Measurements from ENCODE around the gene KCNN3.

KCNN3 gene

DNA sequence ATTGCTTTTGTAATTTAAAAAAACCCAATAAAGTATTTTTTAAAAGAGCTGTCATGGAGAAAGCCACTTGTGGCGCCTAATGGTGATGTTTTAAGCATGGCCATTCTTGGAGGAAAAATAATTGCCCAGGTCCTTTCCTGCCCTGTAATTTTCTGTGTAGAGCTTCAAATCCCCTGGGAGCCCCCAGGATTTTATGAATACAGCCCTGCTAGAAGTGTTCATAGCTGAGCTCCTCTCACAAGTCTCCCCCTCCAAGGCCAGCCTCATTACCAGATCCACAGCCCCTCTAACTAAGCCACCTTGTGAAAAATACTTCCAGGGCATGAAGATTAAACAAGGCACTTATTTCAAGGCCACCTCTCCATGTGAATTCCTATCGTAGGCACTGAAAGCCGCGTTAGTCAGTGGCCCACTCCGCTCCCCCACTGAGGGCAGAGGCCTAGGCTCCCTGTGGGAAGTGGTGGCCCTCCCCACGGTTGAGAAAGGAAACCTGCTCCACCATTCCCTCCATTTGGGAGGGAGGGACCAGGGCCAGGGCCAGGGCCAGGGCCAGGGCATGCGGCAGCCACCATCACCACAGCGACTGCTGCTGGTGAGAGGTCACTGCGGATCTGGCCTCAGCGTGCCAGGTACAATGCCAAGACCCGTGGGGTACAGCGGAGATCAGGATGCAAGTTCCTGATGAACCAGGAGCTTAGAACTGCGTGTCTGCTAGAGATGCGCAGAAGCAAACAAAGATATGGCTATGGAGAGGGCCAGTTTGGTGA lies 83.1 kb downstream of the KCNN3 start:
- TF ChIP-seq, protein P1, sequence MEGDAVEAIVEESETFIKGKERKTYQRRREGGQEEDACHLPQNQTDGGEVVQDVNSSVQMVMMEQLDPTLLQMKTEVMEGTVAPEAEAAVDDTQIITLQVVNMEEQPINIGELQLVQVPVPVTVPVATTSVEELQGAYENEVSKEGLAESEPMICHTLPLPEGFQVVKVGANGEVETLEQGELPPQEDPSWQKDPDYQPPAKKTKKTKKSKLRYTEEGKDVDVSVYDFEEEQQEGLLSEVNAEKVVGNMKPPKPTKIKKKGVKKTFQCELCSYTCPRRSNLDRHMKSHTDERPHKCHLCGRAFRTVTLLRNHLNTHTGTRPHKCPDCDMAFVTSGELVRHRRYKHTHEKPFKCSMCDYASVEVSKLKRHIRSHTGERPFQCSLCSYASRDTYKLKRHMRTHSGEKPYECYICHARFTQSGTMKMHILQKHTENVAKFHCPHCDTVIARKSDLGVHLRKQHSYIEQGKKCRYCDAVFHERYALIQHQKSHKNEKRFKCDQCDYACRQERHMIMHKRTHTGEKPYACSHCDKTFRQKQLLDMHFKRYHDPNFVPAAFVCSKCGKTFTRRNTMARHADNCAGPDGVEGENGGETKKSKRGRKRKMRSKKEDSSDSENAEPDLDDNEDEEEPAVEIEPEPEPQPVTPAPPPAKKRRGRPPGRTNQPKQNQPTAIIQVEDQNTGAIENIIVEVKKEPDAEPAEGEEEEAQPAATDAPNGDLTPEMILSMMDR (IDR thresholded peaks at IDR 0.05; ENCODE audit: borderline replicate concordance, insufficient read depth, low read depth, low read length), result no peak
- H3K4me3 ChIP-seq (ENCODE audit: low read depth, low read length), result no peak overlapping the region

DNA sequence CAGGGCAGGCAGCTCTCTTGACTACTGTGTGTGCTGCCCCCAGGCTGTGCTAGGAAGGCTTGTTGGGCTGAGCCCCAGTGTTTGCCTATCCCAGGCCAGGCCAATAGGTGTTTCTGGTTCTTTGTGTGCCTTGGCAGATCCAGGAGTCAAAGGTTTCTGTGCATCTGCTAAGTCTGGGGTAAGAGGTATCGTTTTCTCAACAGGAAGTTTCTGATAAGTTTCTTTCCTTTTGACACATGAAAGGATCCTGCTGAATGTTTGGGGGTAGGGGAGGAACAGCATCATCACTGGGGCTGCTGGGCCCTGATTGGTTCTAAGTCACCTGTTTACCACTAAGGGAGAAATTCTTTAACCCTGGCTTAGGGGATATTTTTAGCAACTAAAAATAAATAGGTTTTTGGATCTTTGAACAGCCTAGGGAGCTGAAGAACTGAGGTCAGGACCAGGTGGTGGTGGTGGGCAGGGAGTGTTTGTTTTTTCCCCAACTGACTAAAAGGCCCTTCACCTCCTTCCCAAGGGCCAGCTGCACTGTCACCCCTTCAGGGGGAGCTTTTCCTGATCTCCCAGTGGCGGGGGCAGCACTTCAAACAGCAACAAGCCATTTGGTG lies 85.1 kb downstream of the KCNN3 start:
- TF ChIP-seq, protein P1 (IDR thresholded peaks at IDR 0.05; ENCODE audit: borderline replicate concordance, insufficient read depth, low read depth, low read length), result no peak
- H3K4me3 ChIP-seq (ENCODE audit: low read depth, low read length), result no peak overlapping the region

DNA sequence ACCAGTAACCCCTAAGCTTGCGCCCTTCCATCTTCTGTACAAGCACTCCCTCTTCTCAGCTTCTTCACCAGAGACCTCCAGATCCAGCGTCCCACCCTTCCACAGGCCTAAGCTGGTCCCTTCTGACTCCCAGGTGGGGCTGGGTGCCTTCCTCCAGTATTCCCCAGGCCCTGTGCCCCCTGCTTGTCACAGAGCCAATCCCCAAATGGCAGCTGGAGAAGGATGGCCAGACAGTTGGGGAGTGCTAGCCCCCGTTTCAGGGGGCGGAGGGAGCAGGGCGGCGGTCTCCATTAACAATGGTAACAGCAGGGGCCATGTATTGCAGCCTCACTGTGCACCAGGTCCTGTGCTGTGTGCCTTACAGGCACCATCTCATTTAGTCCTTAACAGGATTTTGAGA lies 85.7 kb downstream of the KCNN3 start:
- TF ChIP-seq, protein P1 (IDR thresholded peaks at IDR 0.05; ENCODE audit: borderline replicate concordance, insufficient read depth, low read depth, low read length), result no peak
- peak overlapping the region; percentile 2 for H3K4me3 ChIP-seq (ENCODE audit: low read depth, low read length)

DNA sequence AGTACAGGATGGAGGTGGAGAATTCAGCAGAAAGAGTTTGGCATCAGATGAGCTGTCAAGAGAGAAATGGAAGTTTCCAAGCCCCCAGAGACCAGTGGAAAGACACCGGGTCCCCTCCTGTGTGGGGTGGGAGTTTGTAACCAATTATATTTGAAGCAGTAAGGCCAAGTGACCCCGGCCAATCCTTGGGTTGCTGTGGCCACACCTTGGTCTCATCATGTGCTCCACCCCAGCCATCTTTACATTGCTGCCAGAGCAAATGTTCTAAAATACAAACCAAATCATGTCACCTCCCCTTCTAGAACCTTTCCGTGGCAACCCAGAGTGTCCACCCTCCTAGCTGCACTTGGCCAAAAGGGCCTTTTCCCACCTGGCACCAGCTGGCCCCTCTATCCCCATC lies 86.1 kb downstream of the KCNN3 start:
- TF ChIP-seq, protein P1 (IDR thresholded peaks at IDR 0.05; ENCODE audit: borderline replicate concordance, insufficient read depth, low read depth, low read length), result no peak

DNA sequence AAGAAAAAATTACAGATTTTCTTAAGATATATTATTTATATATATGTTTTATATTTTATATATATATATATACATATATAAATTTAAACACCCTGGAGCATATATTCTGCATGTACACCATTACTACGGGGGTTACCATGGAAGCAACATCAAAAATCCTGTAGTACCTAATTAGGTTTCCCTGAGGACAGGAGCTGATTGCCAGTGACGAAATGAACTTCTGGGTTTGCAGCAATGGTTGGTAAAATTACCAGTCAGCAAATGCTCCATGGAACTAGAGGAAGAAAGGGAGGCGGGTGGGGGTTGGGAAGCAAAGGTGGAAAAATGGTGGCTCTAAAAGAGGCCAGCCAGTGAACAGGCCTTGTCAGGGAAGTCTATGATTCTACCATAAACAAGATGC lies 89.5 kb downstream of the KCNN3 start:
- no peak overlapping the region for H3K4me3 ChIP-seq (ENCODE audit: low read depth, low read length)
- TF ChIP-seq, protein P1 (IDR thresholded peaks at IDR 0.05; ENCODE audit: borderline replicate concordance, insufficient read depth, low read depth, low read length), result no peak

More for the DNA sequence above, 86.1 kb downstream of the KCNN3 start:
- H3K4me3 ChIP-seq (ENCODE audit: low read depth, low read length), result no peak overlapping the region

DNA sequence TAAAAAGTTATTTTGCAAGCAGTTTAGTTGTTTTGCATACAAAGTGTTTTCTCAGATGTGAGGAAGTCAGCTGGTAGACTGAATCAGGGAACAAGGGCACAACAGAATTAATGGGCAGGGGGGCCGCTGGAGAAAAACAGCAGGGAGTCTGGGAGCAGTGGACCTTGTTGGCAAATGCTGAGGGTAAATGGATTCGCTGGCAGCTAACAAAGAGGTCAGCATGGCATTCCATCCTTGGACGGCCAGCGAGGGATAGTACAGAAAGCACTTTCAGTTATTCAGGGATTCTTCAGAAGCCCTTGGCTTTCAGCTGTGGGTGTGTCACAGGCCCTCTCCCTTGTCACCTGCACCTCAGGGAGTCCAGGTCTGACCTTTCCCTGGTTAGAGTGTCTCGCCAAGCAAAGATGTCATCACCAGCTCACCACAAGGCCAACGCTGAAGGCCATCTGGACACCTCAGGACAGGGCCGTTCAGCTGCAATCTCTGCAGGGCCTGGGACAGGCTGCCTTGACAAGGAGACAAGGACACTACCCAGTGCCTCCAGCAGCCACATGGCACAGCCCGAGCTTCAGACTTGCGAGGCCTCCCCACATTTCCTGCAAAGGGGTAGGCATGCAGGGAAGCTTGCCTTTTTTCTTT lies 90.4 kb downstream of the KCNN3 start:
- H3K4me3 ChIP-seq (ENCODE audit: low read depth, low read length), result no peak overlapping the region

More for the DNA sequence above, 90.4 kb downstream of the KCNN3 start:
- TF ChIP-seq, protein P1 (IDR thresholded peaks at IDR 0.05; ENCODE audit: borderline replicate concordance, insufficient read depth, low read depth, low read length), result no peak

All from GM12875 (cell line).